GM18873 (cell line): Measurements from ENCODE around the gene KRT72.

ENCODE experiments used
- ATAC-seq: cut with Tn5 transposase; IDR thresholded peaks from one replicate; pipeline ENCODE4 v1.9.1; 2021; ENCODE audit warnings: mild to moderate bottlenecking, moderate library complexity, moderate number of reproducible peaks; ENCODE audit not compliant: unreplicated experiment, low FRiP score

Gene KRT72

DNA sequence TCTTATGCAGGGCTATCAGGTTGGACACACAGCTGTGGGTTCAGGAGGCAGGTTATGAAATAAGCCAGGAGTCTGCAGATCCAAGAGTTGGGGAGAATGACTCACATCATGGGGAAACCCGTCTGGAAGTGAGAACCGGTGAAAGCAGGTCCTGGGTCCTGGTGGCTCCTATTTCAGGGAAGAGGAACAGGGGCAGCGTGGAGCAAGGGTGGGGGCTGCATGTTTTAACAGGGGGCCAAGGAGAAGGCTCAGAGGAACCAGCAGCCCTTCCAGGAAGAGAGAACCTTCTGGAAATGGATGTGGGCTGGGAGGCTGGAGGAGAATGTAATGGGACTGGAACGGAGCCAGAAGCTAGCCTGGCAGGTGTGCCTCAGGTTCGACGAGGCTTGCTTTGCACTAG lies 19.8 kb downstream of the KRT72 start:
- ATAC-seq, result no peak

DNA sequence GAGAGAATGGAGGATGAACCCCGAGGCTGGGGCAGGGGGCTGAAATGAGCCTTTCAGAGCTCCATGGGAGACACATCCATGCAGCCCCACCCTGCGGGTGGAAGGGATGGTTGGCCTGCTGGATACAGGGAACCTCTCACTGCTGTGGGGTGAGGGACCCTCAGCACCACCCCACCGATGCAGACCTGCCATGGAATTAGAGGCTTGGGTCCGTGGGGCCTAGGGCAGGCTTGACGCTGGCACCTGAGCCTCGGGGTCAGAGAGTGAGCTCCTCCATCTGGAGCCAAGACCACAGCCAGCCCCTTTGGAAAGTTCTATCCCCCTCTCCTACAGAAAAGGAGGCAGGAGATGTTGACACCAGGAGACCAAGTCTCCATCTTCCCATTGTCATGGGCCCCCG lies 20.2 kb downstream of the KRT72 start:
- no peak for ATAC-seq

DNA sequence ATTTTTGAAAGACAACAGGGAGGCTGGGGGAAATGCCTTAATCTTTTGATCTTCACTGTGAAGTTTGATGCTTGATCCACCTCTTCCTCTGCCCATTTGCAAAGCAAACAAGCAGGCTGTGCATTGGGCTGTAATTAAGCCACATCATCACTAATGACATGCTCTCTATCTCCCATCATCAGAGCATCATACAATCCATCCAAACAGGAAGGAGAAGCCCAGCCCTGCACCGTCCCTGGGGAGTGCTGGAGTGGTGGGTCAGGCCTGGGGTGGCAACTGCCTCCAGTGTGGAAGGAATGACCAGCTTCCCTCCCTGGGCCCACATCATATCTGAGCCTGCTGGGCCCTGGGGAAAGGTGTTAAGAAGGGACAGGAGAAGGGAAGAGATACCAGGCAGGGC lies 20.8 kb downstream of the KRT72 start:
- ATAC-seq, result no peak

DNA sequence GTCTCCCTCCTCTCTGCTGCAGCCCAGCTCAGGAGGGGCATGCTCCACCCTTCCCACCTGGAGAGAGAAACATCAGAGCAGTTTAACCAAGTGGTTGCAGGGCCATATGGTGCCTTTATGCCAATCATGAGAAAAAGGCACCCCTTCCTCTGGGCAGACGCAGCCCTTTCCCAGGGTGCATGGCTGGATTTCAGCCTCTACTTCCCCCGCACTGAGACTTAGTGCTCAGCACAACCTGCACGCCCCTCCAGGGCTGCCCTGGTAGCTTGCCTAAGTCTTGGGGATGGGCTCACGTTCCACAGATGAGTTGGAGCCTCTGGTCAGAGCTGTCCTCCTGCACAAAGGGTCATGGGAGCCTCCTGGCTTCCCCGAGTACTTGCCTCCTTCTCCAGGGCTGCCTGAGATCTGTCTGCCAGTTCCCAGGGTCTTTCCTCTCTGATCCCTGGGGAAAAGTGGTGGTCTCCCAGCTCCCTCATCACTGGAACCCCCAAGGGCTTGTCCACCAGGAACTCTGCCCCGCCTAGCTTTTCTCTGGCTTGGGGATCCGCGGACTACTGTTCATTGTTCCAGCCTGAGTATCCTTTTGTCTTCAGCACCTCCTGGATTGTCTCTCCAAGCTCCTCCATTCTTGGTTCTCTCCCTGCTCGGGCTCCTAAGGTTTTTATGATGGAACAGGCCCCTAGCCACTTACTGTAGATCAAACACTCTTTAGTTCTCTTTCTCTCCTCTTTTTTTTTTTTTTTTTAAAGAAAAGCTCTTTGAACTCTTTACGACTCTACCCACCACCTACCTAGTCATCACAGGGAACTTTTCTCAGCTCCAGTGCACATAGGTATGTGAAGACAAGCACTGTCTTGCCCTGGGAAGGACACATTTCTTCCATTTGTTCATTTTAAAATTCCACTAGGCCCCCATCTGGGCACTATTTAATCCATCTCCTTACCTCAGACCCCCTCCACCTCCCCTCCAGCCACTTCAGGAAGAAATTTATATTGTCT lies 21.5 kb downstream of the KRT72 start:
- ATAC-seq, result no peak

DNA sequence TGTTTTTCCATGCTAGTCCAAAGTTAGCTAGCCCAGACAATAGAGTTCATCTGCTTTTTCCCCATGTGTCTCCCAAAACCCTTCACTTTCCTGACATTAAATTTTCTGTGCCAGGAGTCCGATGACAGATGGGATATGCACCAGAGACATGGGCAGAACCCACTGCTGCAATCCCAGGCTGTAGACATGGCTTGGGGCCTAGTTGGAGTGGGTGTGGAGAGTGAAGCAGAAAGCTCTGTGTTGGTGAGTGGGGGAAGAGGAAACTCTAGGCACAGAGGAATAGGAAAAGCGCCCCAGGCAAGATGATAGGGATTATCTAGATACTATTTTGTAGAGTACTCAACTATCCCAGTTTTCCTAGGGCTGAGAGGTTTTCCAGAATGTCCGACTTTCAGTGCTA lies 22.8 kb downstream of the KRT72 start:
- no peak for ATAC-seq

DNA sequence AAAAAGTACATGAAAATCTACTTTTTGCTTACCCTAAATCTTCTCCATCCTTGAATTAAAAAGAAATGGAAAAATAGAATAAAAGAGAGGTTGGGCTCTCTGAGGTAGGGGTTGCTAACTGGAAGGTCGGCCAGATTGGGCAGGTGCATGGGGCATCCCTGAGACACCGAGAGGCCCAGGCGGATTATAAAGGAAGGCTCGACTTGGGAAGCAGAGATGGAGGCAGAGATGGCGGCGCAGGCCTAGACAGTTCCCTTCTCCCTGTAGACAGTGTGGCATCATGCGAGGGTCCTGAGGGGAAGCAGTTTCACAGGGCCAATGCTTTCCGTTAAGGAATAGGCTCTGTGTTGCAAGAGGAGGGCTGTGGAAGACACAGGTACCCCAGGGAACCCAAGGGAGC lies 23.9 kb downstream of the KRT72 start:
- ATAC-seq, result no peak

DNA sequence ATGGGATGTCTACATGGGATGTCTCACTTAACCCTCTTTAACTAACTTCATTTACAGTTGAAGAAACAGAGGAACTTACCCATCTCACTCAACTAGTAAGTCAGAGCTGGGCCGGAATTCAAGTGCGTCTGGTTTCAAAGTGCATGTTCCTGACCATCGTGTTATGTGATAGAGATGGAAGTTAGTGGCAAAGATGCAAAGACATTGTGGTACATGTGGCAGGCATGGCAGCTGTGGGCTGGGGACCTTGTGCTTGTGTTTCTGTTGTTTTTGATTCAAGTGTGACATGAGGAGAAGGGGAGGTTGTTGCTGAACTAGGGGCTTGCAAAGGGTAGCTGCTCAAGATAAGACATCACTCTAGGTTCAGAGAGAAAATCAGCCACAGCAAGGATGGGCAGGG lies 25.3 kb downstream of the KRT72 start:
- no peak for ATAC-seq

DNA sequence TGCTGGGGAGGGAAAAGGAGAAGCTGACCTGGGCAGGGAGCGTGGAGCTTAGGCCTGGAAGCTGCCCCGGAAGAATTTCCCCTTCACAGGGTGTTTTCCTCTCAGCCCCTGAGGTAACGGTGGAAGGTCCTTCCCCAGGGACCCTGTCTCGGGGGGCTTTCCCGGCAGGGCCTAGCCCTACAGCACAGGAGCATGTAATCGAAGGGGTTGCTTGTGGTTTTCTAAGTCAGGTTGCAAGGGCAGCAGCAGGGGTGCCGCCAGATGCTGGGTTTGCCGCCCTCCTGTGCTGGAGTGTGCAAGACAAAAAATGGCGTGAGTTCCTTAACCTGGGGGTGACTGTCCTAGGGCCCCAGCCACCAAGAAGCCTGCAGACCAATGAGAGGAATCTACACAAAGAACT lies 26.0 kb downstream of the KRT72 start:
- ATAC-seq, result no peak

DNA sequence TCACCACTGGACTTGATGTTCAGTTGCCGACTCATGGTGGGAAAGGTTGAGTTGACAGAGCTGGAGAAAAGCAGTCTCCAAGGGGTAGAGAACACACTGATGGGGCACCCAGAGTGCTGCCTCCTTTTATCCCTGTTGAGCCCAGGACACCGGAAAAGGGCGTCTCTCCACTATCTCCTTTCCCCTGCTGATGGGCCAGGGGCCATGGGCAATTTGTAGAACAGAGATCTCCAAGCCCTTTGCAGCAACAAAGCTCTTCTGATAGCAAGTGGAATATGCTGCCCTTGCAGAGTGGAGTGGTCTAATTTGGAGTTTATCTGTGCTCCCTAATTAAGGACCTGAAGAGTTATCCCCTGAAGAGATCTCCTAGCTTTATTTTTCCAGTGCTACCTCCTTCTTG lies 27.5 kb downstream of the KRT72 start, which contains the start of gene KRT74:
TSS of gene KRT74 (minus strand) at position 101 of the 400 bp plus-strand sequence. CDS start at position 35, 66 bp downstream.
- no peak for ATAC-seq

DNA sequence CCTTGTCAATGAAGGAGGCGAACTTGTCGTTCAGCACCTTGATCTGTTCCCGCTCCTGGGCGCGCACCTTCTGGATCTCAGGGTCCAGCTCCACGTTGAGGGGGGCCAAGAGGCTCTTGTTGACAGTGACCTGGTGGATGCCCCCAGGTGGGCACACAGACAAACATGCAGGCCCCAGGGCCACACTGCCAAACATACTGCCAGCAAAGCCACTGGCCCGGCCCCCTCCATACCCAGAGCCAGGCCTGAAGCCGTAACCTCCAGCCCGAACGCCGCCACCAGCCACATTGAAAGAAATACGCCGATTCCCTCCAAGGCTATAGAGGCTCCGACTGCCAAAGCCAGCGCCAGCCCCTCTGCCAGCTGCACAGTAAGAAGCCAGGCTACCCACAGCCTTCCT lies 28.0 kb downstream of the KRT72 start:
- ATAC-seq, result no peak

DNA sequence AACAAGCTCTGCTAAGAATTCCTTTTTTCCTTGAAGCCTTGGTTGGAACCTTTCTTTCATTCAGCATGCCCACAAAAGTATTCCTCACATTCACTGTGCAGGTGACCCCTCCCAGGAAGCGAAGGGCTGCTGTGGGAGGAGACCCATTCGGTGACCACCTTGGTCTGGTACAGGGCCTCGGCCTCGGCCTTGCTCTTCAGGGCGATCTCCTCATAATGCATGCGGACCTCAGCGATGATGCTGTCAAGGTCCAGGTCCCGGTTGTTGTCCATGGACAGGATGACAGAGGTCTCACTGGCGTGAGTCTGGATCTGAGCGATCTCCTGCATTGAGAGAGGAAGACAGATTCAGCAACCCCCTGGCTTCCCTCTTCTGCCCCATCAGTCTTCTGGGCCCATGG lies 30.8 kb downstream of the KRT72 start:
- no peak for ATAC-seq

DNA sequence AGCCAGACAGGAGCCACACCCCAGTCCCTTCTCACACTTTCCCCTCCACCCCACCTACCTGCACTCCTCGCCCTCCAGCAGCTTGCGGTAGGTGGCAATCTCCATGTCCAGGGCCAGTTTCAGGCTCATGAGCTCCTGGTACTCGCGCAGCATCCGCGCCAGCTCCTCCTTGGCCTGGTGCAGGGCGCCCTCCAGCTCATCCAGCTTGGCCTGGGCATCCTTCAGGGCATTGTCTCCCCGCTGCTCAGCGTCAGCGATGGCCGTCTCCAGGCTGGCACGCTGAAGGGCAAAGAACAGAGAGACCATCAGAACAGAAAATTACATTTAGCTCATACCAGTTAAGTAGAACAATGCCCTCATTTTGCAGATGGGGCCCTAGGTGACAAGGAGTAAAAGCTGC lies 33.2 kb downstream of the KRT72 start:
- no peak for ATAC-seq

DNA sequence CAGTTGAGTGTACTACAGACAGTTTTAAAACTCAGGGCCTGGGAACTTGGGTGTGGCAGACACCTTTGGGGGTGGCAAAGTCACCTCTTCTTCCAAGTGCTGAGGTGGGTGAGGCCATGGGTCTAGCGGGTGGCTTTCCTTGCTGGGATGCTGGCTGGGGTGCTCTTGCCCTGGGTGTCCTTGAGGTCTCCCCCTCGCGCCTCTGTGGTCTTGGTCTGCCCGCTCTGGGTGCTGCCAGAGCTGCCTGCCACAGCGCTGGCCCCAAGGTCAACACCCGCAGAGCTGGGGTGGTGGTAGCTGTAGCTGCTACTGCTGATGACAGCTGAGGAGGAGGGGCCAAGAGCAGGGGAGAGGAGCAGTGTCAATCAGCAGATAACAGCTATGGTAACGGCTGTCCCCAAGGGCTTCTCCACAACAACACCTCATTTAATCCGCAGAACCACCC lies 34.4 kb downstream of the KRT72 start:
- no peak for ATAC-seq

DNA sequence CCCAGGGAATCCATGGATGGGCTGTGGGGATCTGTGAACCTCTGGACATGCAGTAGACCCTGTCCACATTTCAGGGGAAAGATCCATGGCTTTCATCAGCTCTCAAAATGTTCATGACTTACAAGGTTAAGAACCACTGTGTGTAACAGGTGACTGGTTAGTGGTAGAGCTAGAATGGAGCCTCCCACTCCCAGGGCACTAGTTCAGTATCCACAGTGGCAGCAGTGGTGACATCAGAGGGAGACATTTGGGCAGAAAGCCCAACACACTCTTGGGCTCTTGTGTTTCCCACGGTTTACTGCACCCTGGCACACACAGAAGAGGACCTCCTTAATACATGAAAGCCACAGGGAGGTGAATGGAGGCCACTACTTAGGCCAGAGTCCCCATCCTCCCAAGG lies 36.7 kb downstream of the KRT72 start:
- ATAC-seq, result no peak

DNA sequence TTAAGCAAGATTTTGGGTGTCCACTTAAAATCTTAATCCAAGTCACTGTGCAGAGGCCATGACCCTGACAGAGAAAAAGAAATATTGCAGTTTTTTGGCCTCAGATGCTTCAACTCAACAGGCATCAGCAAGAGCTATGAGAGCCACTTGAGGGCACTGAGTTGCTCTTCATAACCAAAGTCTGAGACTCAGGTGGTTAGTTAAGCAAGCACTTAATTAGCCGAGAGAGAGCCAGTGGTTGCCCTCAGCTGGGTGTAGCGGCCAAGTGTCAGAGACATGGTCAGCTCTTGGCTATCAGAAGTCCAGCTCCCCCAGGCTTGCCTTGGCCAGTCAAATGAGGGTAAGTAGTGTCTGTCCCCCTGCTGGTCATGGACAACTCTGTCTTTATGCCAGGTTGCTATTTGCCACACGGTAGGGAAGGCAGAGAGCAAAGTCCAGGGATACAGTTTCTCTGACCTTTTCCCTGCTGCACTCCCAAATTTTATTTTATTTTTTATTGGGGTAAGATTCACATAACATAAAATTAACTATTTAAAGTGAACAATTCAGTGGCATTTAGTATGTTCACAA lies 39.3 kb downstream of the KRT72 start:
- ATAC-seq, result no peak

DNA sequence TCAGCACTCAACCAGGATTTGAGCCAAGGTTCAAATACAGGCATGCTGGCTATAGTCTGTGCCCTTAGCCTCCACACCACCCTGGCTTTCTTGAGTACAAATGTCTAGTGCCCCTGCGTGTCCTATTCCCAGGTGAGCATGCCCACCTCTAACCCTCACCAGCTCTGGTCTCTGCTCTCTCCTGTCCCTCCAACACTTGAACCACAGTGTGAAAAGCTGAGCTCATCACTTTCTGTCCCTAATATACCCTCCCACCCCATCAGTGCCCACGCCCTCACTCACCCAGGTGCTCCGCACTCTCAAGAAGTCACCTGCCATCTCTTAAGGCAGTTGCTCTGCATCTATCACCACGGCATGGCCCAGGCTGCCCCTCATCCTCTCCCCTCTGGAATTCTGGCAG lies 41.3 kb downstream of the KRT72 start:
- no peak for ATAC-seq

DNA sequence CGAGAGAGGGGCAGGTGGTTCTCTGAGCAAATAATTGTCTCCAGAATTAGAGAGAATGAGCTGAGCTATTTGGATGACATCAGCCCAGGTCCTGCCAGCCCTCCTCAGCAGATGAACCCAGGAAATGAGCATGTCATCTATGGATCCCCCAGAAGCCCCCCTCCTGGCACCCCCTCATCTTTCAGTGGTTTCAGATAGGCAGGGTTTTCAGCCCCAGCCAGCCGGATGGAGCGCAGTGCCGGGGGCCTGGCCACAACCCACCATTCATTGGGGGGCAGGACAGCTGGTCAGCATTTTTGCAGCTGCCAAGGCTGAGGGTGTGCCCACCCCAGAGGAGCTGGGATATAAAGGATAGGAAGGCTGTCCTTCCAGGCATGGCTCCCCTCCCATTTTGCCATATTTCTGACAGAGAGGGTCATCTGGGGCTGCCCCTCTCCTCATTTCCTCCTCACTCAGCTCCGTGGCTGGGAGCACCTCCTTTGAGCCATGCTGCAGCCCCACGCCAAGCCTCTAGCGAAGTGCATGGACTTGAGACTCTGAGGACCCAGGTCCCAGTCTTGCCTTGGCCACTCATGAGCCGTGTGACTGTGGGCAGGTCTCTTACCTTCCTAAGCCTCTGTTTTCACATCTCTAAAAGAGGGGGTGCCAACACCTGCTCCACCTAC lies 42.4 kb downstream of the KRT72 start:
- no peak for ATAC-seq

DNA sequence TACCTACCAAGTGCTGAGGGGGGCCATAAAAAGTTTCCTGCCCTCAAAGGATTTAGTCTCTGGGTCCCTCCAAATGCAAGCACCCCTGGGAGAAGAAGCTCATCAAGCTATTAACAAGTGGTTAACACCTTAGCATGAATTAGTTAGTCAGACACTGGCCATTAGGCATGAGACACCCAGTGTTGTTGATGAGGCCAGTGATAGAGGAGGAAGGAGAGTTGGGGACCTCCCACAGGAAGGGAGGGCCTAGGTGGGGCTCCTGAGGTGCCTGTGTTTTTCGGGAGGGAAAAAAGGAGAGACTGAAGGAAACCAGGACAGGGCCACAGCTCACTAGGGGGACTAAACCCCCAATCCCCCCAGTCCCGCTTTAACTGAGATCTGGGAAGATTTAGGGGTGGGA lies 43.8 kb downstream of the KRT72 start:
- ATAC-seq, result no peak

DNA sequence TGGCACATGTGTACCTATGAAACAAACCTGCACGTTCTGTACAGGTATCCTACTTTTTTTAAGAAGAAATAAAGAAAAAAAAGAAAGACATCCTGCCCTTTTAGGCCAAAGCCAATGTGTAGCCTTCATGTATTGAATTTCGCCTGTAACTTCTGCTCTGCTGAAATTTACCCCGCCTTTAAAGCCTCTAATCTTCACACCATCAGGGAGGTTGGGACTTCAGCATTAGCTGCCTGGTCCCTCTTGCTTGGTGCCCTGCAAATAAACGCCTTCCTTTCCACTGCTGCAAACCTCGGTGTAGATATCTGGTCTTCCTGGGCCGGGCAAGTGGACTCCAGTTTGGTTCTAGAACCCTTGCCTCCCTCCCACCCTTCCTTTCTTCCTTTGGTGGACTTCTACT lies 45.7 kb downstream of the KRT72 start:
- no peak for ATAC-seq

DNA sequence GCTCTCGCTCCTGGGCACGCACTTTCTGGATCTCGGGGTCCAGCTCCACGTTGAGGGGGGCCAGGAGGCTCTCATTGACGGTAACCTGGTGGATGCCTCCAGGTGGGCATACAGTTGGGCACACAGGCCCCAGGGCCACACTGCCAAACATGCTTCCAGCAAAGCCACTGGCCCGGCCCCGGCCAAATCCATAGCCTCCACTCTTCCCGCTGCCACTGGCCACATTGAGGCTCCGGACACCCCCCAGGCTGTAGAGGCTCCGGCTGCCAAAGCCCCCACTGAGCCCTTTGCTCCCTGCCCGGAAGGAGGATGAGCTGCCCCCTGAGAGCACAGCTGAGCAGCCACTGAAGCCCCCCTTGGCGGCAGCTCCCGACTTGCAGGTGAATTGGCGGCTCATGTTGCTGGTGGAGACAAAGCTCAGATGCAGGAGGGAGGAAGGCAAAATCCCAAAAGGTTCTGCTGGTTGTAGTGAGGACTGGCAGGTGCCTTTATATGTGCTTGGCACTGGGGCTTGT lies 48.5 kb downstream of the KRT72 start, which contains the start of gene KRT71:
TSS of gene KRT71 (minus strand) at position 465 of the 515 bp plus-strand sequence. CDS start at position 397, 68 bp downstream.
- no peak for ATAC-seq

DNA sequence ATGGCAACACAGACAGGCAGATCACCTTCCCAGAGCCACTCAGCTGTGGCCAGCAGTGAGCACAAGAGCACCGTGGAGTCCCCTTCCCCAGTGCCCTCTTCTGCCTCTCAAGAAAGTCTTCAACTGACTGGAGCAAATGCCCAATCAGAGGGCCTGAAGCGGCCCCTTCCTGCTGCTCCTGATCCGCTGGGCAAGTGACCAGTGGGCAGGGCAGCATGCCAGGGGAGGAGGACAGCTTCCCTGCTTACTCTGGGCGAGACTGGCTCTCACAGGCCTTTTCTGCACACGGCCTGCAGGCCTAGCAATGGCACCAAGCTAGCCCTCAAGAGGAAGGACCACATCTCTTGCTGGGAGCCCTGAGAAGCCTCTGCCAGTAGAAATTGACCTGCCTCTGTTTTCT lies 49.2 kb downstream of the KRT72 start:
- no peak for ATAC-seq
